Measurements from ENCODE around the gene PTPRU.

DNA sequence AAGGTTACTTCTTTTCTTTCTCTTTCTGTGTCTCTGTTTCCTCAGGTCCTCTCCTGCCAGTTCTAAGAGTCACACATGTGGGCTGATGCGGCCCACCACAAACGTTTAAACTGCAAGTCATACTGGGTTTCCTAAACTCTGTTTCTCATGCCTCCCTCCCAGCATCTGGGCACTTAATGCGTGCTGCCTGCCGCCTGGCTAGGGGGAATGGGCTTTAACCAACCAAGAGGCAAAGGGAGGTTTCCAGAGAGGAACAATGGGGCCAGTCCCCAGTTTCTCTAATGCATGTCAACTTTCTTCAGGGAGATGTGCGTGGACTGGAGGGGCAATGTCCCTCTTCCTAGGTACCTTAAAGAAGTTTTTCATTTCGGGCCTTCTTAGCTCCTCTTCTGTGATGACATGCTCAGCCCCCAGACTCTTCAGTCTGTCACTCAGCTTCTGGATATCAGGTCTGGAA lies 34.7 kb upstream of the PTPRU start:
- TF ChIP-seq CTCF (IDR thresholded peaks at IDR 0.05; ENCODE audit: low read depth, low read length, poor library complexity, severe bottlenecking) (no peak), EZH2phosphoT487 (IDR thresholded peaks at IDR 0.05; ENCODE audit: borderline replicate concordance, low read length) (no peak)
